Amniotic stem cell (primary cell): ENCODE results near the gene DTNB.
"Not testable (repeated sequence)": the region's sequence is repeated elsewhere in the genome, so short reads cannot be mapped to it uniquely, and the experiment has no call there.

Experiments used
- DNase-seq: peaks from one replicate; lab custom pipeline; 2025; lab: John Stamatoyannopoulos, UW

DTNB gene

GRCh38 chr2:25418944-25419677, 254.3 kb downstream of the DTNB start:
- DNase-seq: no peak

- DNase-seq: no peak
These were observed 255.5 kb downstream of the DTNB start for GRCh38 chr2:25417715-25418369.

- DNase-seq: no peak
These were observed 256.7 kb downstream of the DTNB start for GRCh38 chr2:25416674-25417073.

- DNase-seq: no peak
These were observed 258.6 kb downstream of the DTNB start for GRCh38 chr2:25414781-25415180.

GRCh38 chr2:25413409-25413808, 260.0 kb downstream of the DTNB start:
- DNase-seq: not testable (repeated sequence)

- no peak for DNase-seq
These were observed 261.6 kb downstream of the DTNB start for GRCh38 chr2:25411753-25412152.

- no peak for DNase-seq
These were observed 262.1 kb downstream of the DTNB start for GRCh38 chr2:25411281-25411680.

GRCh38 chr2:25410370-25410769, 263.0 kb downstream of the DTNB start:
- DNase-seq: no peak

- DNase-seq: no peak
These were observed 263.9 kb downstream of the DTNB start for GRCh38 chr2:25409468-25409867.

- no peak for DNase-seq
These were observed 264.3 kb downstream of the DTNB start for GRCh38 chr2:25409044-25409443.

GRCh38 chr2:25405611-25406295, 267.6 kb downstream of the DTNB start:
- DNase-seq: no peak

- DNase-seq: not testable (repeated sequence)
These were observed 270.1 kb downstream of the DTNB start for GRCh38 chr2:25403120-25403760.

GRCh38 chr2:25402477-25402876, 270.9 kb downstream of the DTNB start:
- DNase-seq: no peak

GRCh38 chr2:25401307-25402026, 271.9 kb downstream of the DTNB start:
- DNase-seq: no peak

GRCh38 chr2:25400576-25401216, 272.7 kb downstream of the DTNB start:
- DNase-seq: no peak

- DNase-seq: no peak
These were observed 273.2 kb downstream of the DTNB start for GRCh38 chr2:25400169-25400568.

GRCh38 chr2:25398534-25398933, 274.8 kb downstream of the DTNB start:
- no peak for DNase-seq

GRCh38 chr2:25397777-25398176, 275.6 kb downstream of the DTNB start:
- no peak for DNase-seq

GRCh38 chr2:25389161-25389560, 284.2 kb downstream of the DTNB start:
- no peak for DNase-seq

GRCh38 chr2:25388491-25388890, 284.9 kb downstream of the DTNB start:
- DNase-seq: no peak

GRCh38 chr2:25387876-25388449, 285.4 kb downstream of the DTNB start:
- DNase-seq: no peak
